Hepatocyte (in vitro differentiated cells): ENCODE data around the gene CTR9.

Experiments
- CTCF ChIP-seq: fragments of 200-600 bp; sonication (generic); IDR thresholded peaks from 2 replicates; pipeline ENCODE4 v1.5.1; 2016; ENCODE audit warnings: antibody characterized with exemption, mild to moderate bottlenecking; ENCODE audit not compliant: poor library complexity
- EZH2 ChIP-seq: fragments of 200-600 bp; sonication (generic); IDR thresholded peaks from 2 replicates; pipeline ENCODE4 v1.6.1; 2016; ENCODE audit warnings: antibody characterized with exemption, mild to moderate bottlenecking, borderline replicate concordance

DNA sequence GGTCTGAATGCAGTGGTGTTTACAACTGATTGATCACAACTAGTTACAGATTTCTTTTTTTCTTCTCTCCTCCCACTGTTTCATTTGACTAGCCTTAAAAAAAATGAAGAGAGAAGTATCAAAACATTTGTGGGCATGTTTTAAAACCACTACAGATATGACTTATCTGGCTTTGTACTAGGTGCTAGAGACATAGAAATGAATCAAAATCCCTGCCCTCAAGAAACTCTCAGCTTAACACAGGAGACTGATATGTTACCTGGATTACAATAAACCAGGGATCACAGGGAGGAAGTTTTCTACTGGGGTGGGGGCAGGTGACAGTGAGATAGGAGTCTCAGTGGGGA is 25.2 kb upstream of the CTR9 start:
- TF ChIP-seq EZH2 = no peak
- TF ChIP-seq CTCF = no peak
